H1 (cell line): ENCODE results near the gene ARHGAP18. TPM values are rescaled to one million over a fixed set of nuclear protein-coding genes. Genes with fewer than 3 reads are reported as not detected.

Experiments used
- CTCF ChIA-PET: fragments of 300-600 bp; sonication (Branson Sonifier 250); formaldehyde crosslinking; loops from one replicate; lab custom pipeline; 2021; ENCODE audit not compliant: partially characterized antibody; lab: Charles Lee
- POLR2A ChIA-PET: fragments of 300-600 bp; sonication (Branson Sonifier 250); formaldehyde crosslinking; loops from one replicate; lab custom pipeline; 2021; ENCODE audit warnings: inconsistent platforms; ENCODE audit not compliant: partially characterized antibody; lab: Charles Lee
- DNase-seq, 2 experiments: peaks; one replicate each; pipeline versions ENCODE4 v3.0.0 to v3.0.0-alpha.2; 2010 to 2022; ENCODE audit warnings: low spot score in 2 of 2, low read depth in 1 of 2, mixed read lengths in 1 of 2
- FAIRE-seq: peaks from 2 replicates; lab custom pipeline; 2011; peaks lifted over from hg19 to GRCh38; lab: Jason Lieb, UNC
- H2AFZ ChIP-seq: 2 replicates; pipeline ENCODE4 v1.8.1; 2012; ENCODE audit warnings: low read length, inconsistent platforms
- H2AK5ac ChIP-seq: 2 replicates; pipeline ENCODE4 v1.6.1; 2013; ENCODE audit warnings: low read depth, low read length
- H2BK120ac ChIP-seq: replicated peaks from 2 replicates; pipeline ENCODE3; 2013; ENCODE audit warnings: low read depth, low read length, inconsistent platforms
- H2BK12ac ChIP-seq: 2 replicates; pipeline ENCODE4 v1.6.1; 2013; ENCODE audit warnings: low read depth, low read length
- H2BK15ac ChIP-seq: 2 replicates; pipeline ENCODE4 v1.6.1; 2013; ENCODE audit warnings: low read length
- H2BK20ac ChIP-seq: 2 replicates; pipeline ENCODE4 v1.6.1; 2013; ENCODE audit warnings: low read length
- H2BK5ac ChIP-seq: 2 replicates; pipeline ENCODE4 v1.6.1; 2013; ENCODE audit warnings: low read depth, low read length
- H3K14ac ChIP-seq: 2 replicates; pipeline ENCODE4 v1.6.1; 2013; ENCODE audit warnings: inconsistent platforms; ENCODE audit not compliant: insufficient read length
- H3K18ac ChIP-seq: 2 replicates; pipeline ENCODE4 v1.6.1; 2013; ENCODE audit warnings: low read length; ENCODE audit errors: extremely low read depth
- H3K23ac ChIP-seq: 2 replicates; pipeline ENCODE4 v1.6.1; 2013; ENCODE audit warnings: inconsistent platforms; ENCODE audit not compliant: insufficient read length
- H3K23me2 ChIP-seq: 2 replicates; pipeline ENCODE4 v1.6.1; 2013; ENCODE audit warnings: low read depth, low read length
- H3K27ac ChIP-seq: 2 replicates; pipeline ENCODE4 v1.6.1; 2011; ENCODE audit warnings: low read depth, low read length, inconsistent platforms
- H3K27me3 ChIP-seq, 4 experiments: replicated peaks in 1 of 4; 1 replicate in 1 of 4; 2 replicates in 3 of 4; pipeline versions ENCODE4 v1.6.1 to v1.8.1; 2011 to 2013; ENCODE audit warnings: low read length in 3 of 4, mild to moderate bottlenecking in 3 of 4, inconsistent platforms in 2 of 4, mixed read lengths in 2 of 4, moderate library complexity in 1 of 4; ENCODE audit not compliant: control insufficient read depth in 3 of 4, insufficient read depth in 3 of 4; ENCODE audit errors: extremely low read depth in 1 of 4
- H3K36me3 ChIP-seq, 4 experiments: 2 replicates each; pipeline versions ENCODE4 v1.6.1 to v1.8.1; 2011 to 2013; ENCODE audit warnings: mild to moderate bottlenecking in 4 of 4, low read length in 3 of 4, moderate library complexity in 2 of 4, control low read depth in 1 of 4, inconsistent platforms in 1 of 4; ENCODE audit not compliant: insufficient read depth in 4 of 4, control insufficient read depth in 2 of 4
- H3K4ac ChIP-seq: replicated peaks from 2 replicates; pipeline ENCODE3; 2013; ENCODE audit warnings: low read length, low read depth, mixed read lengths, inconsistent platforms; ENCODE audit not compliant: insufficient read length
- H3K4me1 ChIP-seq, 4 experiments: replicated peaks in 1 of 4; 1 replicate in 1 of 4; 2 replicates in 3 of 4; pipeline versions ENCODE4 v1.6.1 to v1.8.1; 2011 to 2013; ENCODE audit warnings: low read length in 3 of 4, inconsistent platforms in 2 of 4, mixed read lengths in 1 of 4; ENCODE audit not compliant: insufficient read depth in 4 of 4, control insufficient read depth in 3 of 4
- H3K4me2 ChIP-seq, 2 experiments: 2 replicates each; pipeline versions ENCODE4 v1.6.1 to v1.8.1; 2011 to 2013; ENCODE audit warnings: low read depth in 2 of 2, low read length in 2 of 2, control low read depth in 1 of 2, inconsistent platforms in 1 of 2, mild to moderate bottlenecking in 1 of 2; ENCODE audit not compliant: insufficient read depth in 1 of 2
- H3K4me3 ChIP-seq, 4 experiments: fragments of 200-600, 300-600 bp in 1 of 4; sonication (generic), shearing (Covaris generic), sonication (Bioruptor Twin) in 1 of 4; 2 replicates each; pipeline versions ENCODE4 v1.5.1 to v1.8.1; 2011 to 2016; ENCODE audit warnings: low read length in 4 of 4, low read depth in 3 of 4, control low read depth in 2 of 4, inconsistent platforms in 2 of 4, mild to moderate bottlenecking in 2 of 4, mixed read lengths in 1 of 4, moderate library complexity in 1 of 4; ENCODE audit not compliant: insufficient read depth in 2 of 4; ENCODE audit errors: extremely low read depth in 1 of 4
- H3K56ac ChIP-seq: replicated peaks from 2 replicates; pipeline ENCODE3; 2013; ENCODE audit warnings: low read depth, mild to moderate bottlenecking, mixed read lengths, low read length, inconsistent platforms; ENCODE audit not compliant: insufficient read length
- H3K79me1 ChIP-seq: 2 replicates; pipeline ENCODE4 v1.6.1; 2013; ENCODE audit warnings: low read depth, low read length, control low read depth
- H3K79me2 ChIP-seq, 2 experiments: 2 replicates each; pipeline versions ENCODE4 v1.6.1 to v1.8.1; 2012 to 2013; ENCODE audit warnings: low read length in 2 of 2, mild to moderate bottlenecking in 2 of 2, inconsistent platforms in 1 of 2; ENCODE audit not compliant: insufficient read depth in 2 of 2, control insufficient read depth in 1 of 2
- H3K9ac ChIP-seq, 4 experiments: replicated peaks in 1 of 4; 1 replicate in 1 of 4; 2 replicates in 3 of 4; pipeline versions ENCODE4 v1.6.1 to v1.8.1; 2011 to 2013; ENCODE audit warnings: low read depth in 3 of 4, low read length in 3 of 4, control low read depth in 2 of 4, mild to moderate bottlenecking in 2 of 4, moderate library complexity in 2 of 4, inconsistent platforms in 1 of 4; ENCODE audit errors: extremely low read depth in 1 of 4
- H3K9me3 ChIP-seq, 2 experiments: 2 replicates each; pipeline versions ENCODE4 v1.6.1 to v1.8.1; 2012 to 2013; ENCODE audit warnings: mild to moderate bottlenecking in 2 of 2, moderate library complexity in 2 of 2, control low read depth in 1 of 2, inconsistent platforms in 1 of 2, low read depth in 1 of 2, low read length in 1 of 2, mixed read lengths in 1 of 2; ENCODE audit not compliant: insufficient read depth in 2 of 2
- H4K20me1 ChIP-seq, 2 experiments: replicated peaks in 1 of 2; 2 replicates each; pipeline versions ENCODE3 to v1.8.1; 2011 to 2013; ENCODE audit warnings: inconsistent platforms in 2 of 2, low read length in 2 of 2, mild to moderate bottlenecking in 1 of 2; ENCODE audit not compliant: insufficient read depth in 2 of 2, control insufficient read depth in 1 of 2
- H4K5ac ChIP-seq: 2 replicates; pipeline ENCODE4 v1.6.1; 2013; ENCODE audit warnings: low read length, low read depth, mixed read lengths, inconsistent platforms; ENCODE audit not compliant: insufficient read length
- H4K8ac ChIP-seq: 2 replicates; pipeline ENCODE4 v1.8.0; 2013; ENCODE audit warnings: mild to moderate bottlenecking, moderate library complexity, low read length, inconsistent platforms; ENCODE audit not compliant: insufficient read depth; ENCODE audit errors: extremely low read depth
- H4K91ac ChIP-seq: replicated peaks from 2 replicates; pipeline ENCODE3; 2013; ENCODE audit warnings: low read length, mixed read lengths, inconsistent platforms; ENCODE audit not compliant: insufficient read length
- CHD2 ChIP-seq: IDR thresholded peaks from 2 replicates; pipeline ENCODE4 v1.6.1; 2012; ENCODE audit warnings: low read length, improper control_type of control experiment
- KDM4A ChIP-seq: IDR thresholded peaks from one replicate; pipeline ENCODE4 v1.7.1; 2012; ENCODE audit warnings: low read depth, mild to moderate bottlenecking, moderate library complexity, low read length, inconsistent platforms; ENCODE audit not compliant: severe bottlenecking
- RAD21 ChIP-seq, 2 experiments: IDR thresholded peaks in 1 of 2; conservative IDR thresholded peaks in 1 of 2; 2 replicates each; pipeline ENCODE4 v1.6.1; 2011; ENCODE audit warnings: low read depth in 2 of 2, low read length in 2 of 2, improper control_type of control experiment in 1 of 2, inconsistent platforms in 1 of 2, mild to moderate bottlenecking in 1 of 2, moderate library complexity in 1 of 2
- SAP30 ChIP-seq: fragments of 300-600 bp; sonication (generic); IDR thresholded peaks from 2 replicates; pipeline ENCODE4 v1.7.1; 2012; ENCODE audit warnings: low read length, moderate library complexity, mild to moderate bottlenecking, inconsistent platforms; ENCODE audit not compliant: insufficient read depth, insufficient replicate concordance
- SRF ChIP-seq: IDR thresholded peaks from 2 replicates; pipeline ENCODE4 v1.6.1; 2011; ENCODE audit warnings: mild to moderate bottlenecking, low read depth, low read length, moderate library complexity
- SUZ12 ChIP-seq: fragments of 200-600 bp; sonication (generic); IDR thresholded peaks from 2 replicates; pipeline ENCODE4 v1.6.1; 2012; ENCODE audit warnings: mild to moderate bottlenecking, inconsistent platforms, low read length, moderate library complexity, mixed read lengths
- TAF1 ChIP-seq: IDR thresholded peaks from 2 replicates; pipeline ENCODE4 v1.6.1; 2011; ENCODE audit warnings: mild to moderate bottlenecking, low read depth, low read length
- ZNF274 ChIP-seq: IDR thresholded peaks from 2 replicates; pipeline ENCODE4 v1.7.0; 2012; ENCODE audit warnings: low read length, borderline replicate concordance; ENCODE audit errors: extremely low read depth
- WGBS, 2 experiments: shearing (Covaris generic) in 1 of 2; methylation state at CpG; one replicate each; pipeline versions ENCODE4 v1.1.6 to v1.1.7; 2013 to 2015; ENCODE audit warnings: low lambda C conversion rate in 2 of 2, mixed read lengths in 2 of 2, inconsistent platforms in 1 of 2, low coverage in 1 of 2, missing lambda C conversion rate in 1 of 2; ENCODE audit not compliant: insufficient replicate concordance in 2 of 2, insufficient coverage in 1 of 2, insufficient read length in 1 of 2; ENCODE audit errors: extremely low coverage in 1 of 2, missing lambda C conversion rate in 1 of 2; 5-methylcytosine and 5-hydroxymethylcytosine counted together
- polyA plus RNA-seq, 7 experiments: library from polyadenylated mRNA; depleted of rRNA in 3 of 7; stranded (reverse) in 5 of 7; unstranded in 2 of 7; fragments of >200 nt in 5 of 7; fragments of 200-250 nt in 2 of 7; gene quantifications; 1 replicate in 5 of 7; 2 replicates in 1 of 7; 4 replicates in 1 of 7; pipeline versions ENCODE4 v1.2.1 to v1.2.3, GENCODE V29; 2011 to 2013; ENCODE audit warnings: missing spikeins in 2 of 7, mixed read lengths in 2 of 7
- total RNA-seq: library from RNA; stranded (reverse); fragmentation: NEBNext Ultra II Directional; extraction: Animal tissue kit (Norgen Biotek cat#: 25700); gene quantifications from 2 replicates; pipeline ENCODE4 v1.2.1, GENCODE V29; 2021
- TF ChIP-seq, protein P1 (sequence below), 3 experiments: IDR thresholded peaks; 1 replicate in 2 of 3; 2 replicates in 1 of 3; pipeline versions ENCODE4 v1.5.1 to v1.6.1; 2011; ENCODE audit warnings: low read length in 3 of 3, mild to moderate bottlenecking in 3 of 3, inconsistent platforms in 2 of 3, low read depth in 1 of 3, moderate library complexity in 1 of 3; ENCODE audit not compliant: insufficient read depth in 1 of 3; ENCODE audit errors: control extremely low read depth in 1 of 3

ARHGAP18 gene
- total and polyA plus RNA-seq, 2 of the 8 experiments (the other 6 are each of a cell fraction or from before 2014, with no cell fraction given) = 0.83 to 4.5 TPM

DNA sequence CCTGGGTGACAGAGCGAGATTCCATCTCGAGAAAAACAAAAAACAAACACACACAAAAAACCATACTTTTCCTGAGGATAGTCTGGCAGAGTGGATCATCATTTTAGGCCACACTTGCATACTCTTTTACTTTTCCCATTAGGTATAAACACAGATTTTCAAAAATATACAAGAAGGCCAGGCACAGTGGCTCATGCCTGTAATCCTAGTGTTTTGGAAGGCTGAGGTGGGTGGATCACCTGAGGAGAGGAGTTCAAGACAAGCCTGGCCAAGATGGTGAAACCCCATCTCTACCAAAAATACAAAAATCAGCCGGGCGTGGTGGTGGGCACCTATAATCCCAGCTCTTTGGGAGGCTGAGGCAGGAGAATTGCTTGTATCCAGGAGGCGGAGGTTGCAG is 85.5 kb downstream of the ARHGAP18 start:
- Histone ChIP-seq H3K79me1 (no peaks in the 10 kb centered on the region), H3K27me3 (no peaks in the 10 kb centered on the region), H4K5ac (no peak overlapping the region), H2BK12ac (no peak overlapping the region), H2AFZ (no peak overlapping the region), H2BK15ac (no peak overlapping the region), H3K36me3 (no peaks in the 10 kb centered on the region), H3K4me2 (no peak overlapping the region), H3K4me3 (no peak overlapping the region), H3K27ac (no peak overlapping the region), H2BK20ac (no peak overlapping the region), H3K9me3 (no peaks in the 10 kb centered on the region), H2BK5ac (no peak overlapping the region), H3K18ac (no peak overlapping the region), H3K56ac (no peak overlapping the region), H3K79me2 (no peaks in the 10 kb centered on the region), H3K9ac (no peak overlapping the region), H4K8ac (no peak overlapping the region), H3K23me2 (no peaks in the 10 kb centered on the region), H3K14ac (no peak overlapping the region), H3K23ac (no peak overlapping the region), H4K91ac (no peak overlapping the region), H3K4me1 (no peaks in the 10 kb centered on the region), H2AK5ac (no peak overlapping the region), H4K20me1 (no peaks in the 10 kb centered on the region), H3K4ac (no peak overlapping the region), H2BK120ac (no peak overlapping the region)
- CTCF ChIA-PET = no interaction called here
- FAIRE-seq (no peak), DNase-seq (no peak)
- POLR2A ChIA-PET = no interaction called here
- WGBS, 2 experiments = 91% methylated on average over 5 of the region's 5 CpGs; no CpG with 5 or more reads in 1 of the 2 experiments
- TF ChIP-seq ZNF274 (no peak), SRF (no peak), SUZ12 (no peak), KDM4A (no peak), CHD2 (no peak), TAF1 (no peak), SAP30 (no peak), RAD21 (IDR thresholded peaks at IDR 0.05 in 1 of 2, conservative IDR thresholded peaks at IDR 0.05 in 1 of 2; ENCODE audit: low read depth in 2 of 2, low read length in 2 of 2) (no peak)
- TF ChIP-seq, protein P1, sequence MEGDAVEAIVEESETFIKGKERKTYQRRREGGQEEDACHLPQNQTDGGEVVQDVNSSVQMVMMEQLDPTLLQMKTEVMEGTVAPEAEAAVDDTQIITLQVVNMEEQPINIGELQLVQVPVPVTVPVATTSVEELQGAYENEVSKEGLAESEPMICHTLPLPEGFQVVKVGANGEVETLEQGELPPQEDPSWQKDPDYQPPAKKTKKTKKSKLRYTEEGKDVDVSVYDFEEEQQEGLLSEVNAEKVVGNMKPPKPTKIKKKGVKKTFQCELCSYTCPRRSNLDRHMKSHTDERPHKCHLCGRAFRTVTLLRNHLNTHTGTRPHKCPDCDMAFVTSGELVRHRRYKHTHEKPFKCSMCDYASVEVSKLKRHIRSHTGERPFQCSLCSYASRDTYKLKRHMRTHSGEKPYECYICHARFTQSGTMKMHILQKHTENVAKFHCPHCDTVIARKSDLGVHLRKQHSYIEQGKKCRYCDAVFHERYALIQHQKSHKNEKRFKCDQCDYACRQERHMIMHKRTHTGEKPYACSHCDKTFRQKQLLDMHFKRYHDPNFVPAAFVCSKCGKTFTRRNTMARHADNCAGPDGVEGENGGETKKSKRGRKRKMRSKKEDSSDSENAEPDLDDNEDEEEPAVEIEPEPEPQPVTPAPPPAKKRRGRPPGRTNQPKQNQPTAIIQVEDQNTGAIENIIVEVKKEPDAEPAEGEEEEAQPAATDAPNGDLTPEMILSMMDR (IDR thresholded peaks at IDR 0.05; ENCODE audit: control extremely low read depth in 1 of 3, insufficient read depth in 1 of 3, low read depth in 1 of 3, low read length in 3 of 3) = no peak
